ENCODE data around the gene PITPNM3. TPM values are rescaled to one million over a fixed set of nuclear protein-coding genes. Genes with fewer than 3 reads are reported as not detected.

Gene PITPNM3
- total RNA-seq, 2 donors from 2014 or later: 11.3 to 18.2 TPM

DNA sequence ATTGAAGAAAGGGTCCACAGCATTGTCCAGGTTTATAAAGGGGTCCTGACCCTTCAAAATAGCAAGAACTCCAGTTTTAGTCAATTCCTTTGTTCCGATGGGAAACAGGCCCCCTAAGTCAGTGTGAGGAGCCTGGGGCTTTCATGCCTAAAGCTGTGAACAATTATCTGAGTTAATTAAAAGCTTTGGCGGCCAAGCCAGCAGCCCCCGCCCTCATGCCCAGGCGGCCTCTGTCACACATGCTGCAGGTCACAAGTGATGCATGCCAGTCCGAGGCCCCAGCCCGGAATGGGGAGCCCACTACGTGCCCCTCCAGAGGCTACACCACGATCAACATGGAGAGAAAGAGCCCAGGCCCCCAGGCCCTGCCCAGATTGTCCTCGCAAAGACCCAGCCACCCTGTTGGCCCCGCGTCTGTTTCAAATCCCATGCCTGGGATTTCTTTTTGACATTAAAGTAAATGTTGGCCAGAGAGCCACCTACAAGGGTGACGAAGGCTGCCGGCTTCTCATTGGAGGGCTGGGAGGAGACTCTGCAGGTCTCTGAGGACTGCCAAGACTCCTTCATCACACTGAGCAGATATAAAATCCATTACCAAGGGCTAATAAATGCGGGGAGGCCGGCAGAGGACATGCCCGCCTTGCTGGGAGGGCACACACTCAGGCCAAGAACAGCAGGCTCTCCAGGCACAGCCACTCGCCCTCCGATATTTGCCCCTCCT is 14.5 kb upstream of the PITPNM3 start:
- intact Hi-C loops (cut with DNase I): loop anchor here (10.0 kb wide), 1 partner anchor 64 kb away; no protein-coding TSS in a partner anchor

DNA sequence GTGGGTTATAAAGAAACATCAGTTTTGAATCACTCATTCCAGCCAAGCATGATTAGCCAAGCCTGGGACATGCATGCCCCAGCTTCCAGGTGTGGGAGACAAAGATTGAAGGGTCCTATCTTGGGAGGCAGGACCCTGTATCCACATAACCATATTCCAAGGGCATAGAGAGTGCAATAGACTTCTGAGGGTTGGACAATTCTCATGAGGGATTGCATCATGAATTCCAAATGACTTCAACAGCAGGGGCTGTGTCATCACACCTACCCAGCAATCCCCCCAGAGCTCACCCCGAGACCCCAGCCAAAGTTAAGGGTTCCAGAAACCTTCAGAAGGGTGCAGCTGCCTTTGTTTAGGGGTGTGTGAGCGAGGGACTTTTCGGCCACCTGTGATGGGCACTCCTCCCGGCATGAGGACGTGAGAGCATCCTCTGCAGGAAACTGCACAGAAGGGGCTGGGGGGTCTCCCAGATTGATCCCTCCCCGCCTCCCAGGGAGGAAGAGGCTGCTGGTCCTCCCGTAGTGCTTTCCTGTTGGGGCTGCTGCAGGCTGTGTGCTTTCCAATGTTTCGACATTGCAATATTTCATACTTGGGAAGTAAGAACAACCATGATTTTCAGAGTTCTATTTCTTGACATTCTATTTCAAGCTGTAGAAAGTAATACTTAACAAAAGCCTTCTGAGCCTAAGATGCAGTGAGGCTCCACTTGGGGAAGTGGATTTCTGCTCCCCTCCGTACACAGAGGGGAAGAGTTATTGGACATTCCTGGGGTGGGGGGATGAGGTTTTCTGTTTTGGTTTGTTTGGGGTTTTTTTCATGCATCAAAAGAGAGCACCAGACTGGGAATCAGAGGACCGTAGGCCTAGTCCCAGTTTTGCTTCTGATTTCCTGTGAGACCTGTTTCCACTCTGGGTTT is 13.3 kb upstream of the PITPNM3 start:
- TF ChIP-seq, protein P1, sequence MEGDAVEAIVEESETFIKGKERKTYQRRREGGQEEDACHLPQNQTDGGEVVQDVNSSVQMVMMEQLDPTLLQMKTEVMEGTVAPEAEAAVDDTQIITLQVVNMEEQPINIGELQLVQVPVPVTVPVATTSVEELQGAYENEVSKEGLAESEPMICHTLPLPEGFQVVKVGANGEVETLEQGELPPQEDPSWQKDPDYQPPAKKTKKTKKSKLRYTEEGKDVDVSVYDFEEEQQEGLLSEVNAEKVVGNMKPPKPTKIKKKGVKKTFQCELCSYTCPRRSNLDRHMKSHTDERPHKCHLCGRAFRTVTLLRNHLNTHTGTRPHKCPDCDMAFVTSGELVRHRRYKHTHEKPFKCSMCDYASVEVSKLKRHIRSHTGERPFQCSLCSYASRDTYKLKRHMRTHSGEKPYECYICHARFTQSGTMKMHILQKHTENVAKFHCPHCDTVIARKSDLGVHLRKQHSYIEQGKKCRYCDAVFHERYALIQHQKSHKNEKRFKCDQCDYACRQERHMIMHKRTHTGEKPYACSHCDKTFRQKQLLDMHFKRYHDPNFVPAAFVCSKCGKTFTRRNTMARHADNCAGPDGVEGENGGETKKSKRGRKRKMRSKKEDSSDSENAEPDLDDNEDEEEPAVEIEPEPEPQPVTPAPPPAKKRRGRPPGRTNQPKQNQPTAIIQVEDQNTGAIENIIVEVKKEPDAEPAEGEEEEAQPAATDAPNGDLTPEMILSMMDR (IDR thresholded peaks at IDR 0.05): no peak
- Histone ChIP-seq H3K27ac (no peak overlapping the region), H3K36me3 (no peaks in the 10 kb centered on the region), H3K27me3 (no peaks in the 10 kb centered on the region), H3K4me3 (no peak overlapping the region), H3K9ac (ENCODE audit: low read depth in 2 of 2, low read length in 2 of 2) (no peak overlapping the region), H3K9me3 (no peaks in the 10 kb centered on the region), H3K4me1 (no peaks in the 10 kb centered on the region)
- intact Hi-C loops (cut with DNase I): loop anchor here (10.0 kb wide), 2 partner anchors 65 to 95 kb away; no protein-coding TSS in a partner anchor
- DNase-seq: no peak

More for the DNA sequence above, 14.5 kb upstream of the PITPNM3 start:
- no peak overlapping the region for H3K9ac ChIP-seq (ENCODE audit: low read depth in 2 of 2, low read length in 2 of 2)
- no peaks in the 10 kb centered on the region for H3K36me3 ChIP-seq
- no peak overlapping the region for H3K27ac ChIP-seq
- no peaks in the 10 kb centered on the region for H3K9me3 ChIP-seq
- no peak for DNase-seq
- H3K27me3 ChIP-seq: no peaks in the 10 kb centered on the region
- no peak overlapping the region for H3K4me3 ChIP-seq
- TF ChIP-seq, protein P1 (IDR thresholded peaks at IDR 0.05): no peak
- no peaks in the 10 kb centered on the region for H3K4me1 ChIP-seq

DNA sequence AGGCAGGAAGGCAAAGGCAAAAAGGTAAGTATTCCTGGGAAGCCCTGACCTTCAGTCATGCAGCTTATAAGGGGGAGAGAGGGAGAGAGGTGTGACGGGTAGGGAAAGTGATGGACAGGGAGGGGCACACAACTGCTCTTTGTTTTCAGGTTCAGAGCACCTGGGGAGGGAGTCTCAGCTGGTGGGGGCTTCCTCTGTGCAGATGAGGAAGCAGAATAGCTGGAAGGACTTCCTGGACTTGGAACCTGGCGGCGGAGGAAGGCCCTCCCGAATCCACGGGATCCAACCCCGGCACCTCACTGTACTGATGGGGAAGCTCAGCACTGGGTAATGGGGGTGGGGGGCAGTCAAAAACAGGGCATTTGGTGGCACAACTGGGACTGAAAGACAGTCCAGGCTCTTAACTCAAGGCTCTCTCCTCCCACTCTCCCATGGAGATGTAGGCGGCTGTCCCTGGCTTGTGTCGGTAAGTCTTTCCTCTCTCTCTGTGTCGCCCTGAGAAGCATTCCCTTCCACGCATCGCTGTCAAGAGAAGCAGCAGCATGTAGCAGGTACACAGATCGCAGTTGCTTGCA is 11.9 kb upstream of the PITPNM3 start:
- no peaks in the 10 kb centered on the region for H3K36me3 ChIP-seq
- intact Hi-C loops (cut with DNase I): loop anchor here (10.0 kb wide), 1 partner anchor 93 kb away; no protein-coding TSS in a partner anchor
- TF ChIP-seq, protein P1 (IDR thresholded peaks at IDR 0.05): no peak
- H3K4me3 ChIP-seq: no peak overlapping the region
- H3K9ac ChIP-seq (ENCODE audit: low read depth in 2 of 2, low read length in 2 of 2): no peak overlapping the region
- H3K27ac ChIP-seq: no peak overlapping the region
- H3K4me1 ChIP-seq: no peaks in the 10 kb centered on the region
- no peaks in the 10 kb centered on the region for H3K27me3 ChIP-seq
- DNase-seq: no peak
- no peaks in the 10 kb centered on the region for H3K9me3 ChIP-seq

DNA sequence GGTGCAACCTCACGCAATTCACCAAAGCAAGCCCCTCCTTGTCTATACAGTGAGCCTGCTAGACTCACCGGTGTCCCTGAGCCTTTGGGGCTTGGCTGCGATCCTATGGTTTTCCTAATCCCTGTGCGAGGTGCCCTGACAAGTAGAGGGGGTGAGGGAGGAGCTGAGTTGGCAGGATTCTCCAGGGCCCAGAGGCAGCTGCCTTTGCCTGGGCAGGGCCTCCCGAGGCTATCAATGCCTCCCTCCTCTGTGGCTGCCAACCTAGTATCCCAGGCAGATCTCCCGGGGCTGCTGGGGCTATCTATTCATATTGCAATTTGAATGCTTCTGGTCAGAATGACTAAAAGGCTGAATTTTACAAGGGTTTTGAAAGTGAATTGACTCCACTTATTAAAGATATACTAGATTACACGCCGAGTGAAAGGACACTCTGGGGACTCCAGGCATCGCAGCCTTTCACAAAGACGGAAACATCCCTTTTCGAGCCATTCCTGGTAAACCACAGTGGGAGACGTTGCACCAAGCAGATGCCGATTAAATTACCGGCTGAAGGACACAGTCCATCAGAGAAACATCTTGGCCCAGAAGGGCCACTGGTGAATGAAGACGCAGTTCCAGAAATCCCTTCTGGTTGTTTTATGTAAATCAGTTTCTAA is 11.3 kb upstream of the PITPNM3 start:
- no peak for DNase-seq
- H3K9ac ChIP-seq (ENCODE audit: low read depth in 2 of 2, low read length in 2 of 2): no peak overlapping the region

More for the DNA sequence above, 11.3 kb upstream of the PITPNM3 start:
- no peaks in the 10 kb centered on the region for H3K27me3 ChIP-seq
- no peaks in the 10 kb centered on the region for H3K36me3 ChIP-seq
- no peaks in the 10 kb centered on the region for H3K9me3 ChIP-seq
- no peak overlapping the region for H3K4me3 ChIP-seq
- no peaks in the 10 kb centered on the region for H3K4me1 ChIP-seq
- intact Hi-C loops (cut with DNase I): loop anchor here (10.0 kb wide), 1 partner anchor 93 kb away; no protein-coding TSS in a partner anchor
- TF ChIP-seq, protein P1 (IDR thresholded peaks at IDR 0.05): no peak
- H3K27ac ChIP-seq: no peak overlapping the region

All from colonic mucosa (tissue), 4 donors.